ENCODE measurements around the gene BEAN1. TPM values are rescaled to one million over a fixed set of nuclear protein-coding genes. Genes with fewer than 3 reads are reported as not detected.

BEAN1 gene
- total and polyA plus RNA-seq, 9 of the 15 experiments (the other 6 are each of a cell fraction or from before 2014, with no cell fraction given): not detected

DNA sequence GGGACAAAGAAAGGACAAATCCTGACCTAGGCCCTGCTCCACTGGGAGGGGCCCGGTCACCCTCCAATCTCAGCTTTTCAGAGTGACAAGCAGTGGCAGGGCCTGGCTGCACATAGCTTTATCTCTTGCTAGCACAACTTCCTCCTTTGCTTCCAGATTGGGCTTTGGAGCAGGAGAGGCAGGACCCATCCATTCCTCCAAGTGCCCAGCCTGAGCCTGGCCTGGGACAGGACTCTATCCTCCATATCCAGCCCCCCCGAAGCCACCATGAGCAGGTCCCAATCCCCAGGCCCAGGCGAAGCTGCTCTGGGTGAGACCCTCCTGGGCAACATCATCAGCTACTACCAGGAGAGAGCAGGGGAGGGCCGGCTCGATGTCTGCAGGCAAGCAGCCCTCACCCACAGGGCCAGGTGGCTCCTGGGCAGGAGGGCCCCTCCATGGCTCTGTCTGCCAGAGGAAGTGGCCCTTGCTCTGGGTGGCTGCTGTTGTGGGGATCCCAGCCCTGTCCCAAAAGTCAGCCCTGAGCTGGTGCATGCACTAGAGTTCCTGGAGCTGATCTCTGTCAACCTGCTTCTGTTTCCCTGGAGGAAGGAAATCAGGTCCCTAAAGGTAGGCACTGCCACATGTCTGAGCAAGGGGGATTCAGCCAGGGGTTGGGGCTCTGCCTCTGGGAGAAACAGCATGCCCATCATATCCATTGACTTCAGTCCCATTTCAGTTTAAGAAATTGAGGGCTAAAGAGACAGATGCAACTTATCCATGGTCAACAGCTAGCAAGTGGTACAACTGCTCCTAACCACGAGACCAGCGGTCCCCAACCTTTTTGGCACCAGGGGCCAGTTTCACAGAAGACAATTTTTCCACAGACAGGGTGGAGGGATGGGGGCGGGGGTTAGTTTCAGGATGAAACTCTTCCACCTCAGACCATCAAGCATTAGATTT lies 64.0 kb downstream of the BEAN1 start:
- no peaks in the 10 kb centered on the region for H3K36me3 ChIP-seq (ENCODE audit: control insufficient read depth, insufficient read depth, low read length)
- peak; percentile 75 for ATAC-seq
- peak; percentile 44 for FAIRE-seq
- TF ChIP-seq ZNF239 (CRISPR knock-in tag; IDR thresholded peaks at IDR 0.05): no peak
- no peak for TF ChIP-seq GTF2A2 (tag; IDR thresholded peaks at IDR 0.05)
- TF ChIP-seq, protein P1, sequence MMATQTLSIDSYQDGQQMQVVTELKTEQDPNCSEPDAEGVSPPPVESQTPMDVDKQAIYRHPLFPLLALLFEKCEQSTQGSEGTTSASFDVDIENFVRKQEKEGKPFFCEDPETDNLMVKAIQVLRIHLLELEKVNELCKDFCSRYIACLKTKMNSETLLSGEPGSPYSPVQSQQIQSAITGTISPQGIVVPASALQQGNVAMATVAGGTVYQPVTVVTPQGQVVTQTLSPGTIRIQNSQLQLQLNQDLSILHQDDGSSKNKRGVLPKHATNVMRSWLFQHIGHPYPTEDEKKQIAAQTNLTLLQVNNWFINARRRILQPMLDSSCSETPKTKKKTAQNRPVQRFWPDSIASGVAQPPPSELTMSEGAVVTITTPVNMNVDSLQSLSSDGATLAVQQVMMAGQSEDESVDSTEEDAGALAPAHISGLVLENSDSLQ (IDR thresholded peaks at IDR 0.05): peak; percentile 80
- TF ChIP-seq ZKSCAN1 (IDR thresholded peaks at IDR 0.05; ENCODE audit: low read depth, low read length): no peak
- TF ChIP-seq, protein P2, sequence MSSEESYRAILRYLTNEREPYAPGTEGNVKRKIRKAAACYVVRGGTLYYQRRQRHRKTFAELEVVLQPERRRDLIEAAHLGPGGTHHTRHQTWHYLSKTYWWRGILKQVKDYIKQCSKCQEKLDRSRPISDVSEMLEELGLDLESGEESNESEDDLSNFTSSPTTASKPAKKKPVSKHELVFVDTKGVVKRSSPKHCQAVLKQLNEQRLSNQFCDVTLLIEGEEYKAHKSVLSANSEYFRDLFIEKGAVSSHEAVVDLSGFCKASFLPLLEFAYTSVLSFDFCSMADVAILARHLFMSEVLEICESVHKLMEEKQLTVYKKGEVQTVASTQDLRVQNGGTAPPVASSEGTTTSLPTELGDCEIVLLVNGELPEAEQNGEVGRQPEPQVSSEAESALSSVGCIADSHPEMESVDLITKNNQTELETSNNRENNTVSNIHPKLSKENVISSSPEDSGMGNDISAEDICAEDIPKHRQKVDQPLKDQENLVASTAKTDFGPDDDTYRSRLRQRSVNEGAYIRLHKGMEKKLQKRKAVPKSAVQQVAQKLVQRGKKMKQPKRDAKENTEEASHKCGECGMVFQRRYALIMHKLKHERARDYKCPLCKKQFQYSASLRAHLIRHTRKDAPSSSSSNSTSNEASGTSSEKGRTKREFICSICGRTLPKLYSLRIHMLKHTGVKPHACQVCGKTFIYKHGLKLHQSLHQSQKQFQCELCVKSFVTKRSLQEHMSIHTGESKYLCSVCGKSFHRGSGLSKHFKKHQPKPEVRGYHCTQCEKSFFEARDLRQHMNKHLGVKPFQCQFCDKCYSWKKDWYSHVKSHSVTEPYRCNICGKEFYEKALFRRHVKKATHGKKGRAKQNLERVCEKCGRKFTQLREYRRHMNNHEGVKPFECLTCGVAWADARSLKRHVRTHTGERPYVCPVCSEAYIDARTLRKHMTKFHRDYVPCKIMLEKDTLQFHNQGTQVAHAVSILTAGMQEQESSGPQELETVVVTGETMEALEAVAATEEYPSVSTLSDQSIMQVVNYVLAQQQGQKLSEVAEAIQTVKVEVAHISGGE (CRISPR knock-in tag; IDR thresholded peaks at IDR 0.05): 0 out of 6 replicates have a peak, but pooled peaks of 1 of the 3 experiments have one; percentile 38
- no peak for TF ChIP-seq ZNF143 (CRISPR knock-in tag; IDR thresholded peaks at IDR 0.05)
- no peak for TF ChIP-seq SMAD2 (IDR thresholded peaks at IDR 0.05; ENCODE audit: low read depth, low read length)
- TF ChIP-seq FOXM1 (IDR thresholded peaks at IDR 0.05; ENCODE audit: low read depth): no peak
- no peak for TF ChIP-seq FOXM1 (CRISPR knock-in tag; IDR thresholded peaks at IDR 0.05; ENCODE audit: low read depth)
- TF ChIP-seq, protein P3, sequence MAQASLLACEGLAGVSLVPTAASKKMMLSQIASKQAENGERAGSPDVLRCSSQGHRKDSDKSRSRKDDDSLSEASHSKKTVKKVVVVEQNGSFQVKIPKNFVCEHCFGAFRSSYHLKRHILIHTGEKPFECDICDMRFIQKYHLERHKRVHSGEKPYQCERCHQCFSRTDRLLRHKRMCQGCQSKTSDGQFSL (CRISPR knock-in tag; IDR thresholded peaks at IDR 0.05): no peak
- TF ChIP-seq, protein P3 (tag; IDR thresholded peaks at IDR 0.05): no peak

More for the DNA sequence above, 64.0 kb downstream of the BEAN1 start:
- Histone ChIP-seq H3K9me3 (replicated peaks; ENCODE audit: control insufficient read depth, insufficient read depth, low read depth, low read length) (no peaks in the 10 kb centered on the region), H3K79me2 (ENCODE audit: control insufficient read depth, insufficient read depth, low read length) (no peaks in the 10 kb centered on the region), H3K4me2 (ENCODE audit: insufficient read depth, low read length) (no peak overlapping the region), H3K9ac (ENCODE audit: insufficient read depth in 1 of 2, low read depth in 2 of 2, low read length in 2 of 2) (peak overlapping the region in 1 of 2 experiments; percentile 41; a peak in 1 of 4 replicates), H3K4me3 (no peak overlapping the region), H4K20me1 (replicated peaks; ENCODE audit: control insufficient read depth, insufficient read depth, low read length) (no peaks in the 10 kb centered on the region; the same call in 1 of the 2 replicates), H3K27me3 (ENCODE audit: control insufficient read depth in 2 of 2, insufficient read depth in 2 of 2, low read length in 2 of 2) (peaks cover 7 to 39% of the 10 kb centered on the region in 2 experiments; a peak in 4 of 5 replicates), H3K27ac (ENCODE audit: extremely low read depth, low read depth, low read length) (no peak overlapping the region), H3K9me1 (ENCODE audit: control insufficient read depth, insufficient read depth, low read length) (no peaks in the 10 kb centered on the region), H3K4me1 (replicated peaks in 1 of 2; ENCODE audit: control insufficient read depth in 2 of 2, insufficient read depth in 2 of 2, low read length in 2 of 2) (peaks cover 0 to 6% of the 10 kb centered on the region in 2 experiments; a peak in 2 of 5 replicates), H2AFZ (ENCODE audit: low read depth, low read length) (no peak overlapping the region)
- no TSS peak for BruUV-seq (replicated peaks)
- in situ Hi-C loops (cut with MboI) (no loop called here), intact Hi-C loops (cut with micrococcal nuclease) (no loop called here)
- WGBS (ENCODE audit: insufficient coverage, low coverage, missing lambda C conversion rate): 0% methylated on average over 8 of the region's 8 CpGs
- DNase-seq (ENCODE audit: extremely low read depth in 1 of 4, low spot score in 3 of 4): peak in 2 of 4 experiments; percentile 46 to 48
- ChIA-PET CTCF (ENCODE audit: low intra/inter-chr PET ratio) (no interaction called here), POLR2A (interaction anchor here (0.6 to 0.7 kb wide), 3 partner anchors 25 to 248 kb away, joined by 3 to 4 read pairs (median 3); no protein-coding TSS in a partner anchor)

Data from K562 (cell line).